ENCODE measurements around the gene GDAP2. TPM values are rescaled to one million over a fixed set of nuclear protein-coding genes. Genes with fewer than 3 reads are reported as not detected.

The GDAP2 gene
- total RNA-seq, 1 experiment from 2014 or later = 14.5 TPM

DNA sequence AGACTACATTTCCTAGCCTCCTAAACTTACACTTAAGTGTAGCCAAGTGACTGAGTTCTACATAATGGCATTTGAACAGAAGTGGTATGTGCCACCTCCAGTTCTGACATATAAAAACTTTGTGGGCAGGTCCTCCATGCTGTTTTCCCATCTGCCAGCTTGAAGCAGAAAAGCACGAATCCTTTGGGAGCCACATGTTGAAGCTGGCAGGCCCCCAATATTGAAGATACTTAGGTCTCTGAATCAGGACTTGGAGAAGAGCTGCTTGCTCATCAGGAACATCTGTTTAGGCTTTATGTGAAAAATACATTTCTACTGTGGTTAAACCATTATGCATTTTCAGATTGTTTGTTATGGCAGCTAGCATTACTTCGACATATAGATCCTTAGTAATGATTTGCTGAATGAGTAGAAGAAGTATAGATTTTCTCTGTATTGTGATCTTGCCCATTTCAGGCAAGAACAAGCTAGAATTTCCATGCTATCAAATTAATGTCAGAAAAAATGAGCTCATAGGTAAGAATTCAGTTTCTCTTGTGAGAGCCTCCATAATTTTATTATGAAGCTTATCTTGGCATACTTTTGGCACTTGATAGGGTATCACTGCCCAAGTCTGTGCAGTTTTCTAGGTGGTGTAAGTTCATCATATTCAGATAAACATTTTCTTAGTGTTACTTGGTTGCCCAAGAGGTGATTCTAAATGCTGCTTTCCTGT, 68.4 kb downstream of the GDAP2 start:
- in situ Hi-C loops (cut with HindIII; ENCODE audit: low pct_unique_long_range_greater_than_20kb, low sequenced_read_pairs) (no loop called here), intact Hi-C loops (cut with micrococcal nuclease; ENCODE audit: unreplicated experiment) (no loop called here)
- Histone ChIP-seq H3K4me1 (ENCODE audit: control insufficient read depth, insufficient read depth, low read length) (0 out of 2 replicates have a peak, but pooled peaks cover 8% of the 10 kb centered on the region), H3K27ac (ENCODE audit: low read length) (no peak overlapping the region), H3K36me3 (ENCODE audit: control insufficient read depth, insufficient read depth, low read length) (no peaks in the 10 kb centered on the region), H3K27me3 (ENCODE audit: control insufficient read depth, insufficient read depth, low read length) (no peaks in the 10 kb centered on the region), H3K4me3 (ENCODE audit: low read depth in 2 of 2, low read length in 2 of 2) (no peak overlapping the region), H3K9me3 (ENCODE audit: control insufficient read depth, insufficient read depth, low read depth, low read length) (no peaks in the 10 kb centered on the region)
- no peak for TF ChIP-seq SIN3A (IDR thresholded peaks at IDR 0.05; ENCODE audit: borderline replicate concordance, insufficient read depth, low read depth, low read length)
- no peak for TF ChIP-seq CTCF (IDR thresholded peaks at IDR 0.05)
- TF ChIP-seq, protein P1, sequence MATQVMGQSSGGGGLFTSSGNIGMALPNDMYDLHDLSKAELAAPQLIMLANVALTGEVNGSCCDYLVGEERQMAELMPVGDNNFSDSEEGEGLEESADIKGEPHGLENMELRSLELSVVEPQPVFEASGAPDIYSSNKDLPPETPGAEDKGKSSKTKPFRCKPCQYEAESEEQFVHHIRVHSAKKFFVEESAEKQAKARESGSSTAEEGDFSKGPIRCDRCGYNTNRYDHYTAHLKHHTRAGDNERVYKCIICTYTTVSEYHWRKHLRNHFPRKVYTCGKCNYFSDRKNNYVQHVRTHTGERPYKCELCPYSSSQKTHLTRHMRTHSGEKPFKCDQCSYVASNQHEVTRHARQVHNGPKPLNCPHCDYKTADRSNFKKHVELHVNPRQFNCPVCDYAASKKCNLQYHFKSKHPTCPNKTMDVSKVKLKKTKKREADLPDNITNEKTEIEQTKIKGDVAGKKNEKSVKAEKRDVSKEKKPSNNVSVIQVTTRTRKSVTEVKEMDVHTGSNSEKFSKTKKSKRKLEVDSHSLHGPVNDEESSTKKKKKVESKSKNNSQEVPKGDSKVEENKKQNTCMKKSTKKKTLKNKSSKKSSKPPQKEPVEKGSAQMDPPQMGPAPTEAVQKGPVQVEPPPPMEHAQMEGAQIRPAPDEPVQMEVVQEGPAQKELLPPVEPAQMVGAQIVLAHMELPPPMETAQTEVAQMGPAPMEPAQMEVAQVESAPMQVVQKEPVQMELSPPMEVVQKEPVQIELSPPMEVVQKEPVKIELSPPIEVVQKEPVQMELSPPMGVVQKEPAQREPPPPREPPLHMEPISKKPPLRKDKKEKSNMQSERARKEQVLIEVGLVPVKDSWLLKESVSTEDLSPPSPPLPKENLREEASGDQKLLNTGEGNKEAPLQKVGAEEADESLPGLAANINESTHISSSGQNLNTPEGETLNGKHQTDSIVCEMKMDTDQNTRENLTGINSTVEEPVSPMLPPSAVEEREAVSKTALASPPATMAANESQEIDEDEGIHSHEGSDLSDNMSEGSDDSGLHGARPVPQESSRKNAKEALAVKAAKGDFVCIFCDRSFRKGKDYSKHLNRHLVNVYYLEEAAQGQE (IDR thresholded peaks at IDR 0.05; ENCODE audit: insufficient read depth in 1 of 2, low read depth in 2 of 2, low read length in 1 of 2) = no peak
- TF ChIP-seq POLR2AphosphoS5 (IDR thresholded peaks at IDR 0.05; ENCODE audit: low read depth, low read length) = no peak
- TF ChIP-seq TCF7L2 (IDR thresholded peaks at IDR 0.05; ENCODE audit: low read depth, low read length) = no peak
- no peak for DNase-seq (ENCODE audit: low read depth, low spot score)
- no peak for ATAC-seq
- CTCF ChIA-PET = no interaction called here
- no TSS peak for BruUV-seq (replicated peaks)
- POLR2A ChIA-PET = interaction anchor here (0.7 kb wide), 1 partner anchor 337 kb away, joined by 3 read pairs; no protein-coding TSS in a partner anchor

DNA sequence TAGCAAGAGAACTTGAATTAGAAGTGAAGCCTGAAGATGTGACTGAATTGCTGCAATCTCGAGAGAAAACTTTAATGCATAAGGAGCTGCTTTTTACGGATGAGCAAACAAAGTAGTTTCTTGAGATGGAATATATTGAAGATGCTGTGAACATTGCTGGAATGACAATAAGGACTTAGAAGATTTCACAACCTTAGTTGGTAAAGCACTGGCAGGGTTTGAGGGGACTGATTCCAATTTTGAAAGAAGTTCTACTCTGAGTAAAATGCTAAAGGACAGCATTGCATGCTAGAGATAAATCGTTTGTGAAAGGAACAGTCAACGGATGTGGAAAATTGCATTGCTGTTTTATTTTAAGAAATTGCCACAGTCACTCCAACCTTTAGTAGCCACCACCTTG, 69.5 kb downstream of the GDAP2 start:
- ChIA-PET CTCF (no interaction called here), POLR2A (no interaction called here)
- H3K4me1 ChIP-seq (ENCODE audit: control insufficient read depth, insufficient read depth, low read length) = 0 out of 2 replicates have a peak, but pooled peaks cover 8% of the 10 kb centered on the region
- H3K27me3 ChIP-seq (ENCODE audit: control insufficient read depth, insufficient read depth, low read length) = no peaks in the 10 kb centered on the region
- no peak overlapping the region for H3K27ac ChIP-seq (ENCODE audit: low read length)
- no TSS peak for BruUV-seq (replicated peaks)
- no peaks in the 10 kb centered on the region for H3K36me3 ChIP-seq (ENCODE audit: control insufficient read depth, insufficient read depth, low read length)
- H3K9me3 ChIP-seq (ENCODE audit: control insufficient read depth, insufficient read depth, low read depth, low read length) = no peaks in the 10 kb centered on the region
- ATAC-seq (no peak), DNase-seq (ENCODE audit: low read depth, low spot score) (no peak)
- no peak overlapping the region for H3K4me3 ChIP-seq (ENCODE audit: low read depth in 2 of 2, low read length in 2 of 2)
- TF ChIP-seq, protein P1 (IDR thresholded peaks at IDR 0.05; ENCODE audit: insufficient read depth in 1 of 2, low read depth in 2 of 2, low read length in 1 of 2) = no peak
- in situ Hi-C loops (cut with HindIII; ENCODE audit: low pct_unique_long_range_greater_than_20kb, low sequenced_read_pairs) (no loop called here), intact Hi-C loops (cut with micrococcal nuclease; ENCODE audit: unreplicated experiment) (no loop called here)
